ENCODE measurements around the gene METTL25B.

Gene METTL25B

GRCh38 chr1:156785458-156785857 lies 57.2 kb downstream of the METTL25B start:
- ATAC-seq: no peak
- no peak overlapping the region for H3K4me3 Mint-ChIP-seq
- H3K4me1 Mint-ChIP-seq: peaks cover 24% of the 10 kb centered on the region
- DNase-seq: no peak
- H3K27ac Mint-ChIP-seq: no peak overlapping the region
- no peaks in the 10 kb centered on the region for H3K9me3 Mint-ChIP-seq
- H3K27me3 Mint-ChIP-seq: no peaks in the 10 kb centered on the region
